Measurements from ENCODE around the gene HS3ST4. TPM values are rescaled to one million over a fixed set of nuclear protein-coding genes. Genes with fewer than 3 reads are reported as not detected.

HS3ST4 gene
- total and polyA plus RNA-seq, 2 donors from 2014 or later: not detected

DNA sequence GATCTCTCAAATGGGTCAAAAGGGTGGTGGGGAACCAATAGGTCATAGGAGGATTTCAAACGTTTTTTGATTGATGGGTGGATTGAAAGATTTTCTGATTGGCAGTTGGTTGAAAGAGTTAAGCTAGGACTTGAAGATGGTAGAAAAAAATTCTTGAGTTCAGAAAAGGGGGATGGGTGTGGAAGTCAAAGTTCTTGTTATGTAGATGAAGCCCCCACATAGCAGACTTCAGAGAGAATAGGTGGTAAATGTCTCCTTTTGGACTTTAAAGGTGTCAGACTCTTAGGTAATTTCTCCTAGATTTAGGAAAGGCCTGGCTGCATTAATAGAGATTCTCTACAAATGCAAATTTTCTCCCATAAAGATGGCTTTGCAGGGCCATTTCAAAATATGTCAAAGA is 163.3 kb downstream of the HS3ST4 start:
- DNase-seq (no peak), FAIRE-seq (no peak)
- Histone ChIP-seq H3K4me1 (ENCODE audit: control insufficient read depth in 2 of 3, insufficient read depth in 2 of 3, low read depth in 1 of 3, low read length in 3 of 3) (no peaks in the 10 kb centered on the region), H3K9ac (ENCODE audit: low read length in 3 of 3) (no peak overlapping the region), H3K36me3 (ENCODE audit: control insufficient read depth in 2 of 3, insufficient read depth in 3 of 3, low read length in 3 of 3) (no peaks in the 10 kb centered on the region), H3K4me3 (ENCODE audit: low read length in 3 of 3) (no peak overlapping the region), H3K27me3 (ENCODE audit: control insufficient read depth, insufficient read depth, low read length) (no peaks in the 10 kb centered on the region), H3K9me3 (ENCODE audit: control insufficient read depth in 2 of 3, insufficient read depth in 1 of 3, low read length in 3 of 3) (peaks cover 0 to 3% (median 0%) of the 10 kb centered on the region in 3 donors), H3K27ac (ENCODE audit: low read depth in 2 of 2, low read length in 2 of 2) (no peak overlapping the region)
- intact Hi-C loops (cut with DNase I): no loop called here
- TF ChIP-seq, protein P1, sequence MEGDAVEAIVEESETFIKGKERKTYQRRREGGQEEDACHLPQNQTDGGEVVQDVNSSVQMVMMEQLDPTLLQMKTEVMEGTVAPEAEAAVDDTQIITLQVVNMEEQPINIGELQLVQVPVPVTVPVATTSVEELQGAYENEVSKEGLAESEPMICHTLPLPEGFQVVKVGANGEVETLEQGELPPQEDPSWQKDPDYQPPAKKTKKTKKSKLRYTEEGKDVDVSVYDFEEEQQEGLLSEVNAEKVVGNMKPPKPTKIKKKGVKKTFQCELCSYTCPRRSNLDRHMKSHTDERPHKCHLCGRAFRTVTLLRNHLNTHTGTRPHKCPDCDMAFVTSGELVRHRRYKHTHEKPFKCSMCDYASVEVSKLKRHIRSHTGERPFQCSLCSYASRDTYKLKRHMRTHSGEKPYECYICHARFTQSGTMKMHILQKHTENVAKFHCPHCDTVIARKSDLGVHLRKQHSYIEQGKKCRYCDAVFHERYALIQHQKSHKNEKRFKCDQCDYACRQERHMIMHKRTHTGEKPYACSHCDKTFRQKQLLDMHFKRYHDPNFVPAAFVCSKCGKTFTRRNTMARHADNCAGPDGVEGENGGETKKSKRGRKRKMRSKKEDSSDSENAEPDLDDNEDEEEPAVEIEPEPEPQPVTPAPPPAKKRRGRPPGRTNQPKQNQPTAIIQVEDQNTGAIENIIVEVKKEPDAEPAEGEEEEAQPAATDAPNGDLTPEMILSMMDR (IDR thresholded peaks at IDR 0.05; ENCODE audit: borderline replicate concordance, extremely low read depth, insufficient read depth): no peak

DNA sequence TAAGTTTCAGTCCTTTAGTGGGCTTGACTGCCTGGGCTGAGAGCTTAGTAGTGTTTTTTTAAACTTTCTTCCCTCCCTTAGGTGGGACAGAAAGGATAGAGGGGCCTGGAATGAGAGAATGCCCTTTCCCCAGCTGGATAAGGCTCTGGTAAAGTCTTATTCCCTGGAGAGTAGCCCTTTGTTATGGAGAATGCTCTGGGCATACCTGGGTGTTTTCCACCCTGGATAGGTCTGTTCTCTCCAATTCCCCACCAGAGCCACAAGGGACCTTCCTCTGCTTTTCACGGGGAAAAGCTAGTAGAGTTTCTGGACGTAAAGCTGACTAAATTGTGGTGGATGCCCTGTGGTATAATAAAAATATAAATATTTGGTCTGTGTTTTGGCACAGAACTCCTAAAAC is 164.1 kb downstream of the HS3ST4 start:
- H3K9ac ChIP-seq (ENCODE audit: low read length in 3 of 3): no peak overlapping the region
- intact Hi-C loops (cut with DNase I): no loop called here
- no peaks in the 10 kb centered on the region for H3K27me3 ChIP-seq (ENCODE audit: control insufficient read depth, insufficient read depth, low read length)
- H3K9me3 ChIP-seq (ENCODE audit: control insufficient read depth in 2 of 3, insufficient read depth in 1 of 3, low read length in 3 of 3): peaks cover 0 to 6% (median 0%) of the 10 kb centered on the region in 3 donors
- H3K36me3 ChIP-seq (ENCODE audit: control insufficient read depth in 2 of 3, insufficient read depth in 3 of 3, low read length in 3 of 3): no peaks in the 10 kb centered on the region
- FAIRE-seq: no peak
- H3K4me3 ChIP-seq (ENCODE audit: low read length in 3 of 3): no peak overlapping the region
- H3K27ac ChIP-seq (ENCODE audit: low read depth in 2 of 2, low read length in 2 of 2): no peak overlapping the region
- TF ChIP-seq, protein P1 (IDR thresholded peaks at IDR 0.05; ENCODE audit: borderline replicate concordance, extremely low read depth, insufficient read depth): no peak
- H3K4me1 ChIP-seq (ENCODE audit: control insufficient read depth in 2 of 3, insufficient read depth in 2 of 3, low read depth in 1 of 3, low read length in 3 of 3): no peaks in the 10 kb centered on the region
- DNase-seq: no peak

DNA sequence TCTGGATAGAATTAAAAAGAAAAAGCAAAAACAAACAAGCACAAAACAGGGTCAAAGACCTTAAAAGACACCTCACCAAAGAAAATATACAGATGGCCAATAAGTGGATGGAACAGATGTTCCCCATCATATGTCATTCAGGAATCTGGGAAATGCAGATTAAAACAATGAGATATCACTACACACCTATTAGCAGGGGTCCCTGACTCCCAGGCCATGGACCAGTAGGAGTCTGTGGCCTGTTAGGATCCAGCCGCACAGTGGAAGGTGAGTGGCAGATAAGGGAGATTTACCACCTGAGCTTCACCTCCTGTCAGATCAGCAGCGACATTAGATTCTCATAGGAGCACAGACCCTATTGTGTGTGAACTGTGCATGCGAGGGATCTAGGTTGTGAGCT is 167.9 kb downstream of the HS3ST4 start:
- DNase-seq (no peak), FAIRE-seq (no peak)
- intact Hi-C loops (cut with DNase I): no loop called here
- peaks cover 0 to 6% (median 0%) of the 10 kb centered on the region in 3 donors for H3K9me3 ChIP-seq (ENCODE audit: control insufficient read depth in 2 of 3, insufficient read depth in 1 of 3, low read length in 3 of 3)
- H3K4me3 ChIP-seq (ENCODE audit: low read length in 3 of 3): no peak overlapping the region
- H3K27me3 ChIP-seq (ENCODE audit: control insufficient read depth, insufficient read depth, low read length): no peaks in the 10 kb centered on the region
- no peak overlapping the region for H3K27ac ChIP-seq (ENCODE audit: low read depth in 2 of 2, low read length in 2 of 2)
- TF ChIP-seq, protein P1 (IDR thresholded peaks at IDR 0.05; ENCODE audit: borderline replicate concordance, extremely low read depth, insufficient read depth): no peak
- no peaks in the 10 kb centered on the region for H3K36me3 ChIP-seq (ENCODE audit: control insufficient read depth in 2 of 3, insufficient read depth in 3 of 3, low read length in 3 of 3)
- no peaks in the 10 kb centered on the region for H3K4me1 ChIP-seq (ENCODE audit: control insufficient read depth in 2 of 3, insufficient read depth in 2 of 3, low read depth in 1 of 3, low read length in 3 of 3)
- no peak overlapping the region for H3K9ac ChIP-seq (ENCODE audit: low read length in 3 of 3)

DNA sequence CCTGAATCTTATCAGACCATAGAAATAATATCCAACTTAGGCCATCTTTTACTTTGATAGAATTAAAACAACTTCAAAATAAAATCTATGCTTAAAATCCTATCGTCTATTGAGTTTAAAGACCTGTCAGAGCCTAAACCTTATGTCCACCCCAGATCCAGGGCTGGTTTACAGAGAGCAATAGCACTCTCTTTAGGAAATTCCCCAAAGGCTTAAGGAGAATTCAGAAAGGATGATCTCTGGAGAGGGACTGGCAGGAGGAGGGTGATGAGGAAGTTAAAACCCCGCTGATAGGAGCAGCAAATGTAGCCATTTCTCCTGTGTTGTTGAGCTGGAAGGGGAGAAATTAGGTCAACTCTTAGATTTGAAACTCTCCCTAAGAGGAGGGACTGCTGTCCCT is 175.3 kb downstream of the HS3ST4 start:
- intact Hi-C loops (cut with DNase I): no loop called here
- Histone ChIP-seq H3K27ac (ENCODE audit: low read depth in 2 of 2, low read length in 2 of 2) (no peak overlapping the region), H3K9me3 (ENCODE audit: control insufficient read depth in 2 of 3, insufficient read depth in 1 of 3, low read length in 3 of 3) (peaks cover 0 to 2% (median 0%) of the 10 kb centered on the region in 3 donors), H3K36me3 (ENCODE audit: control insufficient read depth in 2 of 3, insufficient read depth in 3 of 3, low read length in 3 of 3) (no peaks in the 10 kb centered on the region), H3K9ac (ENCODE audit: low read length in 3 of 3) (no peak overlapping the region), H3K27me3 (ENCODE audit: control insufficient read depth, insufficient read depth, low read length) (no peaks in the 10 kb centered on the region), H3K4me3 (ENCODE audit: low read length in 3 of 3) (no peak overlapping the region), H3K4me1 (ENCODE audit: control insufficient read depth in 2 of 3, insufficient read depth in 2 of 3, low read depth in 1 of 3, low read length in 3 of 3) (no peaks in the 10 kb centered on the region)
- TF ChIP-seq, protein P1 (IDR thresholded peaks at IDR 0.05; ENCODE audit: borderline replicate concordance, extremely low read depth, insufficient read depth): no peak
- no peak for DNase-seq
- FAIRE-seq: no peak
